A549 (cell line): Measurements from ENCODE around the gene TTLL11. TPM values are rescaled to one million over a fixed set of nuclear protein-coding genes. Genes with fewer than 3 reads are reported as not detected.

Experiments used
- ATAC-seq, 2 experiments: fragments of 200-7000 bp in 1 of 2; fragments of >200 bp in 1 of 2; cut with Nextera tagmentation in 1 of 2; cut with Tn5 transposase in 1 of 2; 3 replicates each; pipeline versions ENCODE4 v1.8.0 to v1.9.1; 2018 to 2020; ENCODE audit warnings: mild to moderate bottlenecking in 1 of 2, moderate library complexity in 1 of 2
- CTCF ChIA-PET: fragments of 300-600 bp; sonication (Branson Sonifier 250); formaldehyde crosslinking; extraction: SDS; loops from one replicate; lab custom pipeline; 2021; ENCODE audit warnings: antibody characterized with exemption, inconsistent platforms; lab: Yijun Ruan, JAX
- POLR2A ChIA-PET: fragments of 350-600 bp; formaldehyde crosslinking; extraction: SDS; loops from one replicate; lab custom pipeline; 2021; ENCODE audit warnings: antibody characterized with exemption, inconsistent platforms; lab: Yijun Ruan, JAX
- DNase-seq, 2 experiments: peaks; one replicate each; pipeline versions ENCODE4 v3.0.0 to v3.0.0-alpha.2; 2011 to 2016; ENCODE audit warnings: low read depth in 1 of 2, low spot score in 1 of 2
- FAIRE-seq: peaks from 2 replicates; lab custom pipeline; 2011; peaks lifted over from hg19 to GRCh38; lab: Jason Lieb, UNC
- H3K27ac ChIP-seq, 2 experiments: fragments of >200 bp; sonication (Bioruptor Twin); formaldehyde crosslinking; 3 replicates each; pipeline ENCODE4 v1.5.1; 2016 to 2017
- H3K4me1 ChIP-seq: fragments of >200 bp; sonication (Bioruptor Twin); formaldehyde crosslinking; 3 replicates; pipeline ENCODE4 v1.6.1; 2016
- H3K4me2 ChIP-seq: fragments of >200 bp; sonication (Bioruptor Twin); formaldehyde crosslinking; 3 replicates; pipeline ENCODE4 v1.6.1; 2016
- H3K4me3 ChIP-seq: fragments of >200 bp; sonication (Bioruptor Twin); formaldehyde crosslinking; 3 replicates; pipeline ENCODE4 v1.5.1; 2016
- H3K9me3 ChIP-seq: fragments of >200 bp; sonication (Bioruptor Twin); formaldehyde crosslinking; 3 replicates; pipeline ENCODE4 v1.6.1; 2016
- BHLHE40 ChIP-seq: IDR thresholded peaks from 2 replicates; pipeline ENCODE4 v1.6.1; 2012; ENCODE audit warnings: low read depth, low read length, inconsistent platforms
- CBX2 ChIP-seq: fragments of 200-600 bp; sonication (generic); IDR thresholded peaks from 2 replicates; pipeline ENCODE4 v1.6.1; 2016; ENCODE audit warnings: low read depth, mild to moderate bottlenecking, borderline replicate concordance
- CHD4 ChIP-seq: fragments of 200-600 bp; sonication (generic); IDR thresholded peaks from 2 replicates; pipeline ENCODE4 v1.6.1; 2016; ENCODE audit warnings: antibody characterized with exemption, mild to moderate bottlenecking, borderline replicate concordance
- CTCF ChIP-seq: fragments of >200 bp; sonication (Bioruptor Twin); formaldehyde crosslinking; IDR thresholded peaks from 3 replicates; pipeline ENCODE4 v1.5.1; 2016
- FOSB ChIP-seq: fragments of 250-450 bp; sonication (Bioruptor Pico); IDR thresholded peaks from 2 replicates; pipeline ENCODE4 v1.5.0; 2020; ENCODE audit warnings: mild to moderate bottlenecking, moderate library complexity
- GATA3 ChIP-seq: IDR thresholded peaks from 2 replicates; pipeline ENCODE4 v1.6.1; 2012; ENCODE audit warnings: borderline replicate concordance
- HDAC2 ChIP-seq: fragments of 200-600 bp; sonication (generic); IDR thresholded peaks from 2 replicates; pipeline ENCODE4 v1.6.1; 2016
- HMGXB4 ChIP-seq: fragments of 250-450 bp; sonication (Bioruptor Pico); IDR thresholded peaks from 2 replicates; pipeline ENCODE4 v1.5.0; 2021; ENCODE audit warnings: mild to moderate bottlenecking, moderate library complexity, borderline replicate concordance
- HOXA7 ChIP-seq: fragments of 250-450 bp; sonication (Bioruptor Pico); IDR thresholded peaks from 2 replicates; pipeline ENCODE4 v1.5.0; 2020; ENCODE audit warnings: mild to moderate bottlenecking, moderate library complexity
- HOXB5 ChIP-seq: fragments of 250-450 bp; sonication (Bioruptor Pico); IDR thresholded peaks from 2 replicates; pipeline ENCODE4 v1.5.0; 2020; ENCODE audit warnings: mild to moderate bottlenecking, moderate library complexity
- JUN ChIP-seq, 2 experiments: fragments of >200 bp; sonication (Bioruptor Twin); formaldehyde crosslinking; IDR thresholded peaks; 2 replicates in 1 of 2; 3 replicates in 1 of 2; pipeline ENCODE4 v1.6.1; 2016 to 2017
- KDM1A ChIP-seq: fragments of 200-600 bp; sonication (generic); IDR thresholded peaks from 2 replicates; pipeline ENCODE4 v1.6.1; 2016; ENCODE audit warnings: low read depth, mild to moderate bottlenecking
- MAX ChIP-seq: IDR thresholded peaks from 2 replicates; pipeline ENCODE4 v1.6.1; 2012
- NFE2L2 ChIP-seq: fragments of 150-350 bp; conservative IDR thresholded peaks from 2 replicates; pipeline ENCODE4 v1.6.1; 2014; ENCODE audit warnings: low read length
- NPAS2 ChIP-seq: fragments of 250-450 bp; sonication (Bioruptor Pico); IDR thresholded peaks from 2 replicates; pipeline ENCODE4 v1.8.0; 2022; ENCODE audit warnings: mild to moderate bottlenecking, moderate library complexity, borderline replicate concordance
- PHF8 ChIP-seq: fragments of 200-600 bp; sonication (generic); IDR thresholded peaks from 2 replicates; pipeline ENCODE4 v1.6.1; 2016; ENCODE audit warnings: low read depth, mild to moderate bottlenecking, antibody characterized with exemption, moderate library complexity, borderline replicate concordance
- POLR2A ChIP-seq: IDR thresholded peaks from 2 replicates; pipeline ENCODE4 v1.6.1; 2012; ENCODE audit warnings: mild to moderate bottlenecking, low read length
- POLR2AphosphoS2 ChIP-seq: conservative IDR thresholded peaks from 2 replicates; pipeline ENCODE4 v1.6.1; 2012; ENCODE audit warnings: low read length, improper control_type of control experiment, inconsistent platforms
- RARB ChIP-seq: fragments of 250-450 bp; sonication (Bioruptor Pico); IDR thresholded peaks from 2 replicates; pipeline ENCODE4 v1.8.0; 2021; ENCODE audit warnings: mild to moderate bottlenecking, moderate library complexity
- RCOR1 ChIP-seq: fragments of 150-350 bp; IDR thresholded peaks from 2 replicates; pipeline ENCODE4 v1.6.1; 2014; ENCODE audit warnings: antibody characterized with exemption, low read length, low read depth
- RFX5 ChIP-seq: fragments of 450-650 bp; IDR thresholded peaks from 2 replicates; pipeline ENCODE4 v1.7.1; 2014; ENCODE audit warnings: antibody characterized with exemption, mild to moderate bottlenecking, moderate library complexity
- ZC3H11A ChIP-seq: fragments of 450-650 bp; IDR thresholded peaks from 2 replicates; pipeline ENCODE4 v1.6.1; 2014; ENCODE audit warnings: antibody characterized with exemption, mild to moderate bottlenecking
- WGBS: methylation state at CpG from one replicate; pipeline ENCODE4 v1.1.6; 2017; ENCODE audit errors: missing lambda C conversion rate; 5-methylcytosine and 5-hydroxymethylcytosine counted together
- polyA minus RNA-seq: library from RNA; depleted of rRNA, polyadenylated mRNA; stranded (reverse); fragments of >200 nt; gene quantifications from 2 replicates; pipeline ENCODE4 v1.2.3, GENCODE V29; 2011; rRNA and poly(A)+ RNA removed
- polyA plus RNA-seq, 4 experiments: library from polyadenylated mRNA; depleted of rRNA in 3 of 4; stranded (reverse); fragments of >200 nt; fragmentation: RNase III in 1 of 4; extraction: RNeasy Plus Mini Kit Qiagen cat#74134 plus additional on column Dnase treatment in 1 of 4; gene quantifications; 2 replicates in 3 of 4; 3 replicates in 1 of 4; pipeline ENCODE4 v1.2.3, GENCODE V29; 2011 to 2017
- TF ChIP-seq, protein P1 (sequence below): IDR thresholded peaks from 2 replicates; pipeline ENCODE4 v1.6.1; 2012; ENCODE audit warnings: low read depth, borderline replicate concordance
- TF ChIP-seq, protein P2 (sequence below): fragments of 250-450 bp; sonication (Bioruptor Pico); IDR thresholded peaks from 2 replicates; pipeline ENCODE4 v1.5.0; 2020; ENCODE audit warnings: low read depth, mild to moderate bottlenecking, moderate library complexity
- TF ChIP-seq, protein P3 (sequence below): fragments of 200-600 bp; sonication (generic); IDR thresholded peaks from 2 replicates; pipeline ENCODE4 v1.6.1; 2016; ENCODE audit warnings: antibody characterized with exemption, mild to moderate bottlenecking, moderate library complexity

The TTLL11 gene, protein sequence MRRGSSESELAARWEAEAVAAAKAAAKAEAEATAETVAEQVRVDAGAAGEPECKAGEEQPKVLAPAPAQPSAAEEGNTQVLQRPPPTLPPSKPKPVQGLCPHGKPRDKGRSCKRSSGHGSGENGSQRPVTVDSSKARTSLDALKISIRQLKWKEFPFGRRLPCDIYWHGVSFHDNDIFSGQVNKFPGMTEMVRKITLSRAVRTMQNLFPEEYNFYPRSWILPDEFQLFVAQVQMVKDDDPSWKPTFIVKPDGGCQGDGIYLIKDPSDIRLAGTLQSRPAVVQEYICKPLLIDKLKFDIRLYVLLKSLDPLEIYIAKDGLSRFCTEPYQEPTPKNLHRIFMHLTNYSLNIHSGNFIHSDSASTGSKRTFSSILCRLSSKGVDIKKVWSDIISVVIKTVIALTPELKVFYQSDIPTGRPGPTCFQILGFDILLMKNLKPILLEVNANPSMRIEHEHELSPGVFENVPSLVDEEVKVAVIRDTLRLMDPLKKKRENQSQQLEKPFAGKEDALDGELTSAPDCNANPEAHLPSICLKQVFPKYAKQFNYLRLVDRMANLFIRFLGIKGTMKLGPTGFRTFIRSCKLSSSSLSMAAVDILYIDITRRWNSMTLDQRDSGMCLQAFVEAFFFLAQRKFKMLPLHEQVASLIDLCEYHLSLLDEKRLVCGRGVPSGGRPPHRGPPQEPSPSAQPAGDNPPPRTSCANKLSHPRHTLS
- polyA plus RNA-seq (2011; rRNA removed), result 2.6 and 3.0 TPM in 2 replicates
- polyA plus RNA-seq (2012; cell fraction: cytosol; rRNA removed), result 2.1 and 2.5 TPM in 2 replicates
- 2.0 and 2.6 TPM in 2 replicates for polyA plus RNA-seq (2012; cell fraction: nucleus; rRNA removed)
- 1.8 to 2.7 TPM (median 1.9 TPM) in 3 replicates for polyA plus RNA-seq (2017; fragmentation: RNase III; extraction: RNeasy Plus Mini Kit Qiagen cat#74134 plus additional on column Dnase treatment)
- polyA minus RNA-seq, result 1.9 and 4.3 TPM in 2 replicates

DNA sequence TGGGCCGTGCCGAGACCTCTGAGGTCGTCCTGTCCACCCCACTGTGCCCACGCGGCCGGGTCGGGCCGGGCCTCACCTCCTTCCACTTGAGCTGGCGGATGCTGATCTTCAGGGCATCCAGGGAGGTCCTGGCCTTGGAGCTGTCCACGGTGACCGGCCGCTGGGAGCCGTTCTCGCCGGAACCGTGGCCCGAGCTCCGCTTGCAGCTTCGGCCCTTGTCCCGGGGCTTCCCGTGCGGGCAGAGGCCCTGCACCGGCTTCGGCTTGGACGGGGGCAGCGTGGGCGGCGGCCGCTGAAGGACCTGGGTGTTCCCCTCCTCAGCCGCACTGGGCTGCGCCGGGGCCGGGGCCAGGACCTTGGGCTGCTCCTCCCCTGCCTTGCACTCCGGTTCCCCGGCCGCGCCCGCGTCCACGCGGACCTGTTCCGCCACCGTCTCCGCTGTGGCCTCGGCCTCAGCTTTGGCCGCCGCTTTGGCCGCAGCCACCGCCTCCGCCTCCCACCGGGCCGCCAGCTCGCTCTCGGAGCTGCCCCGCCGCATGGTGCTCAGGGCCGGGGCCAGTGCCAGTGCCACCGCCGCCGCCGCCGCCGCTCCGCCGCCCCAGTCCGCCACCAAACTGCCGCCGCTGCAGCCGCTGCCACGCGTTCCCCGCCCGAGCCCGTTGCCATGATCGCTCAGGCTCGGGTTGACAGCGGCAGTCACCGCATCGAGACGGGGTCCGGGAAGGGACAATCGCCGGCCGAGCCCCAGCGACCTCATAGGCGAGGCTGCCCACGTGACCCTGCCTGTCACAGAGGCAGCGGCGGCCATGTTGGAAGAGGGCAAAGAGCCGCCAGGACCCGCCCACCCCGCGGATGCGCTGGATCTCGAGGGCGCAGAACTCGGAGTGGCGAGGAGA, at the start of gene TTLL11:
Gene TTLL11, minus strand, starts transcription at position 698 of the 896 bp plus-strand sequence. Its CDS starts 160 bp downstream, at position 538.
- ChIA-PET POLR2A (no interaction called here), CTCF (interaction anchor here (0.6 to 10.5 kb wide), 6 partner anchors 8 to 548 kb away, joined by 3 to 385 read pairs (median 5); no protein-coding TSS in a partner anchor)
- Histone ChIP-seq H3K4me2 (peak within 1 kb of the TSS; percentile 85), H3K9me3 (no peaks in the 10 kb centered on the region), H3K27ac (peak within 1 kb of the TSS; percentile 67 to 85), H3K4me1 (peaks cover 10% of the 10 kb centered on the region; the same call in 2 of the 3 replicates), H3K4me3 (peak within 1 kb of the TSS; percentile 84)
- FAIRE-seq (no peak), ATAC-seq (peak; percentile 92 to 96), DNase-seq (peak; percentile 91 to 93)
- WGBS, result 4% methylated on average over 29 of the region's 98 CpGs
- 0 out of 2 replicates have a peak, but pooled peaks have one; percentile 40 for TF ChIP-seq RFX5
- no peak for TF ChIP-seq GATA3
- TF ChIP-seq POLR2A, result peak; percentile 27
- TF ChIP-seq CTCF, result no peak
- TF ChIP-seq FOSB, result no peak
- no peak for TF ChIP-seq HOXA7 (CRISPR knock-in tag)
- TF ChIP-seq BHLHE40, result no peak
- TF ChIP-seq PHF8, result no peak
- no peak for TF ChIP-seq HMGXB4 (CRISPR knock-in tag)
- TF ChIP-seq CHD4, result no peak
- TF ChIP-seq NPAS2, result no peak
- TF ChIP-seq, protein P1, sequence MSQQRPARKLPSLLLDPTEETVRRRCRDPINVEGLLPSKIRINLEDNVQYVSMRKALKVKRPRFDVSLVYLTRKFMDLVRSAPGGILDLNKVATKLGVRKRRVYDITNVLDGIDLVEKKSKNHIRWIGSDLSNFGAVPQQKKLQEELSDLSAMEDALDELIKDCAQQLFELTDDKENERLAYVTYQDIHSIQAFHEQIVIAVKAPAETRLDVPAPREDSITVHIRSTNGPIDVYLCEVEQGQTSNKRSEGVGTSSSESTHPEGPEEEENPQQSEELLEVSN, result peak; percentile 44; the same call in 1 of the 2 replicates
- no peak for TF ChIP-seq KDM1A
- TF ChIP-seq RARB (CRISPR knock-in tag), result no peak
- TF ChIP-seq, protein P2, sequence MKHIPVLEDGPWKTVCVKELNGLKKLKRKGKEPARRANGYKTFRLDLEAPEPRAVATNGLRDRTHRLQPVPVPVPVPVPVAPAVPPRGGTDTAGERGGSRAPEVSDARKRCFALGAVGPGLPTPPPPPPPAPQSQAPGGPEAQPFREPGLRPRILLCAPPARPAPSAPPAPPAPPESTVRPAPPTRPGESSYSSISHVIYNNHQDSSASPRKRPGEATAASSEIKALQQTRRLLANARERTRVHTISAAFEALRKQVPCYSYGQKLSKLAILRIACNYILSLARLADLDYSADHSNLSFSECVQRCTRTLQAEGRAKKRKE (CRISPR knock-in tag), result no peak
- TF ChIP-seq RCOR1, result no peak
- TF ChIP-seq HOXB5 (CRISPR knock-in tag), result 0 out of 2 replicates have a peak, but pooled peaks have one; percentile 23
- TF ChIP-seq MAX, result peak; percentile 89
- TF ChIP-seq JUN (IDR thresholded peaks at IDR 0.05), result peak in 1 of 2 experiments; percentile 50; a peak in 1 of 5 replicates
- TF ChIP-seq CBX2, result no peak
- no peak for TF ChIP-seq NFE2L2
- no peak for TF ChIP-seq ZC3H11A
- TF ChIP-seq POLR2AphosphoS2, result no peak
- TF ChIP-seq, protein P3, sequence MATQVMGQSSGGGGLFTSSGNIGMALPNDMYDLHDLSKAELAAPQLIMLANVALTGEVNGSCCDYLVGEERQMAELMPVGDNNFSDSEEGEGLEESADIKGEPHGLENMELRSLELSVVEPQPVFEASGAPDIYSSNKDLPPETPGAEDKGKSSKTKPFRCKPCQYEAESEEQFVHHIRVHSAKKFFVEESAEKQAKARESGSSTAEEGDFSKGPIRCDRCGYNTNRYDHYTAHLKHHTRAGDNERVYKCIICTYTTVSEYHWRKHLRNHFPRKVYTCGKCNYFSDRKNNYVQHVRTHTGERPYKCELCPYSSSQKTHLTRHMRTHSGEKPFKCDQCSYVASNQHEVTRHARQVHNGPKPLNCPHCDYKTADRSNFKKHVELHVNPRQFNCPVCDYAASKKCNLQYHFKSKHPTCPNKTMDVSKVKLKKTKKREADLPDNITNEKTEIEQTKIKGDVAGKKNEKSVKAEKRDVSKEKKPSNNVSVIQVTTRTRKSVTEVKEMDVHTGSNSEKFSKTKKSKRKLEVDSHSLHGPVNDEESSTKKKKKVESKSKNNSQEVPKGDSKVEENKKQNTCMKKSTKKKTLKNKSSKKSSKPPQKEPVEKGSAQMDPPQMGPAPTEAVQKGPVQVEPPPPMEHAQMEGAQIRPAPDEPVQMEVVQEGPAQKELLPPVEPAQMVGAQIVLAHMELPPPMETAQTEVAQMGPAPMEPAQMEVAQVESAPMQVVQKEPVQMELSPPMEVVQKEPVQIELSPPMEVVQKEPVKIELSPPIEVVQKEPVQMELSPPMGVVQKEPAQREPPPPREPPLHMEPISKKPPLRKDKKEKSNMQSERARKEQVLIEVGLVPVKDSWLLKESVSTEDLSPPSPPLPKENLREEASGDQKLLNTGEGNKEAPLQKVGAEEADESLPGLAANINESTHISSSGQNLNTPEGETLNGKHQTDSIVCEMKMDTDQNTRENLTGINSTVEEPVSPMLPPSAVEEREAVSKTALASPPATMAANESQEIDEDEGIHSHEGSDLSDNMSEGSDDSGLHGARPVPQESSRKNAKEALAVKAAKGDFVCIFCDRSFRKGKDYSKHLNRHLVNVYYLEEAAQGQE, result peak; percentile 43; the same call in 1 of the 2 replicates
- no peak for TF ChIP-seq HDAC2
